NB4 (cell line): ENCODE data around the gene RAD23B.

ENCODE experiments used
- DNase-seq: peaks from one replicate; pipeline ENCODE4 v3.0.0; 2010; ENCODE audit warnings: low read depth
- H3K4me3 ChIP-seq: one replicate; pipeline ENCODE4 v1.5.1; 2011; ENCODE audit warnings: mild to moderate bottlenecking, low read depth, low read length, moderate library complexity
- MYC ChIP-seq: IDR thresholded peaks from 2 replicates; pipeline ENCODE4 v1.6.1; 2011; ENCODE audit warnings: low read depth, low read length
- POLR2A ChIP-seq: IDR thresholded peaks from 2 replicates; pipeline ENCODE4 v1.6.1; 2011; ENCODE audit warnings: mild to moderate bottlenecking; ENCODE audit not compliant: insufficient read length; ENCODE audit errors: extremely low read depth
- TF ChIP-seq, protein P1 (sequence below): IDR thresholded peaks from 2 replicates; pipeline ENCODE4 v1.6.1; 2011; ENCODE audit warnings: low read depth, low read length
- TF ChIP-seq, protein P2 (sequence below): IDR thresholded peaks from one replicate; pipeline ENCODE4 v1.5.1; 2012; ENCODE audit warnings: low read depth, low read length

The RAD23B gene

DNA sequence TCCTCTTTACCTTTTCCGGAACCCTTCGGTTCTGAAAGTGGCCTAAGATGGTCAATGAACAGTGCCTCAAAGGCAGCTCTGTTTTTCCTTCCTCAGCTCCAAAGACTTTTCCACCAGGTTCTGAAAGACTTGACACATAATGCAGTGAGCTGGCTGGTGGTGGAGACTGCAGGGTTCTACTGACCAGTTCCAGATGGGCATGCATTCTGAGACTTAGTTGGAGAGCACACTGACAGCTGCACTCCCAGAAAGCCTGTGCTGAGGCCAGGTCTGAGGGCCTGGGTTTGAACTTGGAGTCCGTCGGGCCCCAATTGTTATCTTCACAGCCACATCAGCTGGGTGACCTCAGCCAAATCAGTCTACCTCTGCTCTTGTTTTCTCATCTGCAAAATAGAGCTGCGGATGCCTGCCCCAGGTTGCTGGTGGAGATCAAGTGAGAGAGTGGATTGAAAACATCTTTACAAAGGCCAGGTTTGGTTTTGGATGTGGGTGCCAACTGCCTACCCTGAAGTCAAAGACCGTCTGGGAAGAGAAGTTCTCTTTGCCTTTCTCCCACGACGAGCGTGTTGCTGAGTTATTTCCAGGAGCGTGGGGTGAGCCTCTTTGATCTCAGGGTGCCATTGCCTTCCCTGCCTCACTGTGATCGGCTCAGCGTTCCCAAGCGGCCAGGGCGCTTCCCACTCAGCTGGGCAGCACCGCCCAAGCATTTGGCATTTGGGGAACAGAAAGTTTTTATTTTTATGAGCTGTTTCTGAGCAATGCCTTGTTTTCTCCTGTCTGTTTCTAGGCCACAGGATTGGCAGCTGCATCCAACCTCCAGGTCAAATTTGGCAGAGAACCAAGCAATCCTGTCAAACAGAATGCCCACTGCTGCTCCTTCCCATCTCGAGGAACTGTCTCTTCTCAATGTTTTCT, 54.9 kb downstream of the RAD23B start:
- no peak for DNase-seq

DNA sequence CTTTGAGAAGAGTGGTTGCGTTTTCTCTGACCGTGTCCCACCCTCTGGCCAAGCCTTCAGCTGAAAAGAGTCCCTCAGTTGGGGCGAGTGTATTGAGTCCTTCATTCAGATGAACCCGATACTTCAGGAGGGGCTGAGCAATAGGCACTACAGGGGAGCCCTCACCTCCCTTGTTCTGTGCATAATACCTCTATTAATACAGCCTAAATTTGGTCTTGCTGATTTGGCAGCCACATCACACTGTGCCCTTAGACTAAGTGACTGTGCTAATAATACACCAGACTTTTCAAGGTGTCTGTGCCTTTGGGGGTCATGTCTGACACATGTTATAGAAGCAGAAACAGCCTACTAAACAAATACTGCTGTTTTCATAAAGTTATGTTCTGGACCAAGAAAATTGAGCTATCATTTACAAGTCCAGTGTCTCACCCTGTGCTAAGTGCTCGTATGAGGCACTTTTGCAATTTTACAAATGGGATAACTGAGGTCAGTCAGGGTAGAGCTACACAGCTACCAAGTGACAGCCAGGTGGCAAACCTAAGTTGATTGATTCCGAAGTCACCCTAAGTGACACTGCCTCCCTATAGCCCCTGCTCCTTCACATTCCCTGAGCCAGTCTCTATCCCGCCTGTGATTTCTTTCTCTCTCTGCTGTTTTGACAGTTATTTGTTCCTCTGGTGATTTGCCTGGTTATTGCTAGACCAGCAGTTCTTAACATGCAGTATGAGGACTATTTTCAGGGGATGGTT, 56.0 kb downstream of the RAD23B start:
- no peak overlapping the region for H3K4me3 ChIP-seq
- TF ChIP-seq, protein P1, sequence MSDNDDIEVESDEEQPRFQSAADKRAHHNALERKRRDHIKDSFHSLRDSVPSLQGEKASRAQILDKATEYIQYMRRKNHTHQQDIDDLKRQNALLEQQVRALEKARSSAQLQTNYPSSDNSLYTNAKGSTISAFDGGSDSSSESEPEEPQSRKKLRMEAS: no peak
- TF ChIP-seq MYC (no peak), POLR2A (no peak)
- TF ChIP-seq, protein P2, sequence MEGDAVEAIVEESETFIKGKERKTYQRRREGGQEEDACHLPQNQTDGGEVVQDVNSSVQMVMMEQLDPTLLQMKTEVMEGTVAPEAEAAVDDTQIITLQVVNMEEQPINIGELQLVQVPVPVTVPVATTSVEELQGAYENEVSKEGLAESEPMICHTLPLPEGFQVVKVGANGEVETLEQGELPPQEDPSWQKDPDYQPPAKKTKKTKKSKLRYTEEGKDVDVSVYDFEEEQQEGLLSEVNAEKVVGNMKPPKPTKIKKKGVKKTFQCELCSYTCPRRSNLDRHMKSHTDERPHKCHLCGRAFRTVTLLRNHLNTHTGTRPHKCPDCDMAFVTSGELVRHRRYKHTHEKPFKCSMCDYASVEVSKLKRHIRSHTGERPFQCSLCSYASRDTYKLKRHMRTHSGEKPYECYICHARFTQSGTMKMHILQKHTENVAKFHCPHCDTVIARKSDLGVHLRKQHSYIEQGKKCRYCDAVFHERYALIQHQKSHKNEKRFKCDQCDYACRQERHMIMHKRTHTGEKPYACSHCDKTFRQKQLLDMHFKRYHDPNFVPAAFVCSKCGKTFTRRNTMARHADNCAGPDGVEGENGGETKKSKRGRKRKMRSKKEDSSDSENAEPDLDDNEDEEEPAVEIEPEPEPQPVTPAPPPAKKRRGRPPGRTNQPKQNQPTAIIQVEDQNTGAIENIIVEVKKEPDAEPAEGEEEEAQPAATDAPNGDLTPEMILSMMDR: no peak
- no peak for DNase-seq

More for the DNA sequence above, 54.9 kb downstream of the RAD23B start:
- TF ChIP-seq MYC: no peak
- TF ChIP-seq POLR2A: no peak
- TF ChIP-seq, protein P2: no peak
- TF ChIP-seq, protein P1: no peak
- no peak overlapping the region for H3K4me3 ChIP-seq

DNA sequence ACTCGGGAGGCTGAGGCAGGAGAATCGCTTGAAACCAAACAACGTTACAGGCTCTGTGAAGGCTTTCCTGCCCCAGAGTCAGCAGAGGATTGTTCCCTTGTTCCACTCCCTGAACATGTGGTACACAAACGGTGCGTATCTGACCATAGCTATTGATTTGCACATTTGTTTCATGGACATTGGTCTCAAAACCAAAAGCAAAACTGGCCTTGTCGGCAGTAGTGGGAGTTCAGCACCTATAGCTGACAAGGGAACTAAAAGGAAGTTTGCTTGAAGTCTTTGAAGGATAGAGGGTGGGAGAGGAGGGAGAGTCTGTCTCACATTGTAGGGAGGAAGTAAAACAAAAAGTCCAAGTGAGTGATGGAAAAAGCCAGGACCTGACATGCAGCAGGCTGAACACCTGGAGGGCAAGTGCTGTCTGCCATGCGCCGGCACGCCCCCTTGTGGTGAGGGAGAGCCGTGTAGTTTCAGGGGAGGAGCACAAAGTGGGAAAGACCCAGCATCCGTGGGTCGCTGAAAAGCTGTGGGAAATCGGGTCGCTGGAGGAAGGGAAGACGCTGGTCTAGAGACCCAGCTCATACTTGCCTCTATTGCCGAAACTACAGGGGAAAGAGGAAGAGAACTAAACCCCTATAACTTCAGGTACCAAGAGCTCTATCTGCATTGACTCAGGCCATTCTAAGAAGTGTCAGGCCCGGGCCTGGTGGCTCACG, 58.0 kb downstream of the RAD23B start:
- no peak overlapping the region for H3K4me3 ChIP-seq
- peak; percentile 67 for DNase-seq
- TF ChIP-seq, protein P2: peak; percentile 86
- TF ChIP-seq MYC (peak; percentile 38; the same call in 1 of the 2 replicates), POLR2A (no peak)
- TF ChIP-seq, protein P1: peak; percentile 53; the same call in 1 of the 2 replicates

DNA sequence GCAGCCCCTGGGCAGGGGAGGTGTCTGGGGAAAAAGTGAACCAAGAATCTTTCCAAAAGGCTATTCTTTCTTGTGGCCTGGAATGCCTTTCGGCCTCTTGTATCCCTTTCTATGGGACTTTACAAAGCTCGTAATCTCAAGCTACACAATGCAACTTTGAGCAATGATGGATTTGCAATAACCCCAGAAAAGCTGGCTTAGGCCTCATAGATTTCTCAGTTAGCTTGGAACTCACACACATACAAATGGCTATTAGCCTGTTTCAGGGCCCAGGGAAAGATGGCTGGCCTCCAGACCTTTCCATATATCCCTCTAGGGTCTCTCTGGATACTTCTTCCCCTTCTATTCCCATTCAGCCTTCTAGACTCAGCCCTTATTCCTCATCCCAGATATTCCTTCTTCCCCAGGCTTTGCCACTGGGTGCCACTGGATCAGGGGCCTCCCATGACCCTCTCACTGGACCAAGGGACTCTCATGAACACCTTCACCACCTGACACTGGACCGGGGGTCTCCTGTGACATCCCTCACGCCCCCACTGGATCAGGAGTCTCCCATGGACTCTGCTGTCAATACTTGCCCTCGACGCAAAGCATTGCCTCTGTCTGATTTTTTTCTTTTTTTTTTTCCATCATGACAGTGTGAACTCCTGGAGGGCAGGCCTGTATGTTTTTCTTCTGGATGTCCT, 59.5 kb downstream of the RAD23B start:
- no peak overlapping the region for H3K4me3 ChIP-seq
- DNase-seq: no peak
- TF ChIP-seq, protein P1: no peak
- TF ChIP-seq, protein P2: no peak
- TF ChIP-seq MYC (no peak), POLR2A (no peak)

DNA sequence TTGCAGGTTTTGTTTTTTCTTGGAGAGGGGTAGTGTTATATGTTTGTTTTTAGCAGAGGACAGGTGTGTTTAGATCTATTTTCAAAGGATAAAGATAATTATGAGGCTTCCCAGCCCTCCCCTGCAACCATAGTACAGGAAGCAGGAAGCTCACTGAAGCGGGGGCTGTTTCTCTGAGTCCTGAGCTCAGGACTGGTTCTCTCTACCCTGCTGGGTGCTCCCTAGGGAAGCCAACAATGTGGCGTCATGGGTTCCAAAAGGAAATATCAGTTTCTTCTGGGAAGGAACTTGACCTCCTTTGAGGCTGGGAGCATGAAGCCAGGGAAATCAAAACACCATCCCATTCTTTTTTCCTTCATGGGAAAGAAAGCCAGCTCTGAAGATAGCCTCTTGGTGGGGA, 62.2 kb downstream of the RAD23B start:
- H3K4me3 ChIP-seq: no peak overlapping the region
- DNase-seq: no peak
- TF ChIP-seq MYC (no peak), POLR2A (no peak)
- TF ChIP-seq, protein P2: no peak
- TF ChIP-seq, protein P1: no peak
